Sciatic nerve (tissue), 2 donors: ENCODE measurements around the gene IL18BP. TPM values are rescaled to one million over a fixed set of nuclear protein-coding genes. Genes with fewer than 3 reads are reported as not detected.

Experiments used
- ATAC-seq: fragments of 200-7000 bp; cut with Tn5 transposase; one replicate; pipeline ENCODE4 v1.9.1; 2020; ENCODE audit warnings: mild to moderate bottlenecking, moderate library complexity
- DNase-seq: peaks from one replicate; pipeline ENCODE4 v3.0.0-alpha.2; 2020; ENCODE audit warnings: low spot score
- intact Hi-C: fragments of 100-400 bp; cut with DNase I; formaldehyde crosslinking; loops from one replicate; pipeline ENCODE4 v1.14.2; 2022
- total RNA-seq: library from RNA; stranded (reverse); fragmentation: NEBNext Ultra II Directional; extraction: Animal tissue kit (Norgen Biotek cat#: 25700); gene quantifications from one replicate; pipeline ENCODE4 v1.2.1, GENCODE V29; 2021
- donor health status: DM: no; HTN: no; CAD: no.
- donor health status: DM: no; HTN: no; CAD: no.

The IL18BP gene
- total RNA-seq, 1 donor from 2014 or later: 13.5 TPM

GRCh38 chr11:72007587-72007986 is 8.9 kb downstream of the IL18BP start:
- ATAC-seq (no peak), DNase-seq (no peak)
- intact Hi-C loops: no loop called here

GRCh38 chr11:72008728-72009127 is 10.0 kb downstream of the IL18BP start:
- no peak for DNase-seq
- no peak for ATAC-seq
- intact Hi-C loops: no loop called here

- DNase-seq: no peak
- intact Hi-C loops: no loop called here
- ATAC-seq: no peak
These were observed 10.4 kb downstream of the IL18BP start for GRCh38 chr11:72009156-72009555.

DNA sequence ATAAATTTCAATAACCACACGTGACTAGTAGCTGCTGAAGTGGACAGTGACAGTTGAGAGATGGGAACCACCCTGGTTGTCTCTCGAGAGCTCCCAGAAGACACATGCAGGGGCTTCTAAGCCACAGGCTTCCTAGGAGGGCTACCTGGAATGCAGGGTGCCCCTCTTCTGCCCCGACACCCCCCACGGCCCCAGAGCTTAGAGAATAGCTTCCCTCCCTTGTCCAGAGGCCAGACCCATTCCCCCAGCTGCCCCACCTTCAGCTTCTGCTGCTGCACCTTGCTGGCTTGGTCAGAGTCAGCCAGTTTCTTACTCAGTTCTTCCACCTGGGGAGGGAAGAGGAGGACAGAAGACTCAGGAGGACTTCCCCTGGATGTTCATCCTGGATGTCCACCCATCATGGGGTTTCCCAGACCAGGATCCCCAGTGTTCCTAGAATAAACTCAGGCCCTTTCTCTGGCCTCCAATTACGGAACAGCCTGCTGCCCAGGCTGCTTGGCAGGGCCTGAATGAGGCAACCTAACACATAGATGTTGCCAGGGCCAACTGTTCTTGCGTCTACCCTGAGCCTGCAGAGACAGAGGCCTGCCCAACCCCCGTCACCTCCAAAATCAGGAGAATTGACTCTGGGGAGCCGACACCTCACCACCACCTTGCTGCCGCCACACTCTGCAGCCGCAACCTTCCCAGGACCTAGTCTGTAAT is 12.0 kb downstream of the IL18BP start:
- no peak for ATAC-seq
- no peak for DNase-seq
- intact Hi-C loops: no loop called here

- intact Hi-C loops: no loop called here
- ATAC-seq (no peak), DNase-seq (no peak)
These were observed 13.5 kb downstream of the IL18BP start for GRCh38 chr11:72012091-72012630.

DNA sequence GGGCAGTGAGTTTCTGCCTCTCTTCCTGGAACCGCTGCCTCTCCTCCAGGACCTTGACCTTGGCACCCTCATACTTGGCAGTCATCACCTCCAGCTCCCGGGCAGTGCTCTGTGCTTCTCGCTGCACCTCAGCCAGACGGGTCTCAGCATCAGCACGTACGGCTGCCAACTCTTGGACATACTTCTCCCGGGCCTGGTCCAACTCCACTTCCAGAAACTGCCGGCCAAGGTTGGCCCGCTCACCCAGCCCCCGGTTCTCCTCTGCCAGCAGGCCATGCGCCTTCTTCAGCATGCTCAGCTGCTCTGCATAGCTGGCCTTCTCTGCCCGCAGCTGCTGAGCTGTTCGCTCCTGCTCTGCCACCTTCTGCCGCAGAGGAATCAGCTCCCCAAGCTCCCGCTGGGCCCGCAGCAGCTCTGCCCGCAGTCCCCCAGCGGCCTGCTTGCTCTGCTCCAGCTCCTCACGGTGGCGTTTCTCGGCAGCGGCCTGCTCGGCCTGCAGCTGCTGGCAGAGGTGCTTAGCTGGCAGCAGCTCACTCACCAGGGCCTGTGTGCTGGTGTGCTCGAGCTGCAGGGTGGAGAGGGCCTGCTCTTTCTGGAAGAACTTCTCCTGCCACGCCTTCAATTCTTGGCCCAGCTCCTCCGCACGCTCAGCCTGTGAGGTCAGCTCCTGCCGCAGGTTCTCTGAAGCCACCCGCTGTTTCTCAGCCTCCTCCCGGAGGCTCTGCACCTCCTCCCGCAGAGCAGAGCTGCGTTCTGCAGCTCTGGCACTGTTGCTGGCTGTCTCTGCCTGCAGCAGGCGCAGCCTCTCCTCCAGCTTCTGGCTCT is 14.4 kb downstream of the IL18BP start:
- DNase-seq: peak; percentile 74
- intact Hi-C loops: no loop called here

DNA sequence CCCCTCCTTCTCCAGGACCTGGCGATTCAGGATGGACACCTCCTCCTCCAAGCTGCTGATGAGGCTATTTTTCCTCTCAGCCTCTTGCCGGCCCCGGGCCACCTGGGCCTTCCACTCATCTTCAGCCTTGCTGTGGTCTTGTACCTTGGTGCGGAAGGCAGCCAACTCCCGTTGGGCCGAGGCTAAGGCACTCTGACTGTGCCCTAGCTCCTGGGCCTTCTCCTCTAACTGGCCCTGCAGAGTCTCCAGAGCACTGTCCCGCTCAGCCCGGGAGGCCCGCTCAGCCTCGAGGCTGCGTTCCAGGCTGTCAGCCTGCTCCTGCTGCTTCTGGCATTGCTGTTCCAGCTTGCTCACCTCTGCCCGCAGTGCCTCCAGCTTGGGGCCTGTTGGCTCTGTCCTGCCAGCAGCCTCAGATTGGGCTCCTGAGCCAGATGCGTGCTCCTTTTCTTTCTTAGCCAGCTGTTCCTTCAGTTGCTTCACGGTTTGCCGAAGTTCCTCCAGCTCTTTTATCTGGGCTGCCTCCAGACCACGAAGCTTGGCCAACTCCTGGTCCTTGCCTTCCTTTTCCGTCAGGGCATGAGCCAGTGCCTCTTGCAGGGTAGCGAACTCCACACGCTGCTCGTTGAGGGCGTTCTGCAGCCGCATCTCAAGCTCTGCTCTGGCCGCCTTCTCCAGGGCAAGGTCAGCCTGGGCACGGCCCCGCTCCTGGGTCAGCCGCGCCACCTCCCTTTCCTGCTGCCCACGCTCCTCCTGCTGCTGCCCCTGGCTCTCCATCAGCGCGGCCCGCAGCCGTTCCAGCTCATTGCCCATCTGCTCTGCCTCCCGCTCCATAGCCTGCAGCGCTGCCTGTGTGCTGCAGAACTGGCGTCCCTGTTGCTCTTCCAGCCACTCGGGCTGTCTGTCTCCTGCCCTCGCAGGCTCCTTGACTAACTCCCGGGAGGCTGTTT is 15.3 kb downstream of the IL18BP start:
- DNase-seq (no peak), ATAC-seq (peak; percentile 33)
- intact Hi-C loops: no loop called here

More for the DNA sequence above, 14.4 kb downstream of the IL18BP start:
- ATAC-seq: peak; percentile 88

DNA sequence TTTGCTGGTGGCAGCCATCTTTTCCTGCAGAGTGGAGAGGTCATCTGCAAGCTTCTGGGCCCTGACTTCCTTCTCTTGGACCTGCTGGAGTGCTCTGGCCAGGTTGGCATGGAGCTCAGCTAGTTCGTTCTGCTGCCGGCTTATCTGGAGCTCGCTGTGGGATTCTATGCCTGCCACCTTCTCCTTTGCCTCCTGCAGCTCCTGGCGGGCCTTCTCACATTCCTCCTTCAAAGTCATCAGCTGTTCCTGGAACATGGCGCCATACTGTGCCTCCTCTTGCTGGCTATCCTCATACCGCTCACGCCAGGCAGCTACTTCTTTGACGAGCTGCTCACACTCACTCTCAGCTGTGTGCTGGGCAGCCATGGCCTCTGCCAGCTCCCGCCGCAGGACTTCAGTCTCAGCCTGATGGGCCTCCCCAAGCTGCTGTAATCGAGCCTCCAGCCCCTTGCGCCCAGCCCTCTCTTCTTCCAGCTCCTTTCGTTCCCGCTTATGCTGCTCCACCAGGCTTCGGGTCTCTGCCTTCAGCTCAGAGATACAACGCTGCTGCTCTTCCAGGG is 16.1 kb downstream of the IL18BP start:
- ATAC-seq (no peak), DNase-seq (no peak)
- intact Hi-C loops: no loop called here

GRCh38 chr11:72015511-72016061 is 16.9 kb downstream of the IL18BP start:
- intact Hi-C loops: no loop called here
- no peak for DNase-seq
- ATAC-seq: no peak

DNA sequence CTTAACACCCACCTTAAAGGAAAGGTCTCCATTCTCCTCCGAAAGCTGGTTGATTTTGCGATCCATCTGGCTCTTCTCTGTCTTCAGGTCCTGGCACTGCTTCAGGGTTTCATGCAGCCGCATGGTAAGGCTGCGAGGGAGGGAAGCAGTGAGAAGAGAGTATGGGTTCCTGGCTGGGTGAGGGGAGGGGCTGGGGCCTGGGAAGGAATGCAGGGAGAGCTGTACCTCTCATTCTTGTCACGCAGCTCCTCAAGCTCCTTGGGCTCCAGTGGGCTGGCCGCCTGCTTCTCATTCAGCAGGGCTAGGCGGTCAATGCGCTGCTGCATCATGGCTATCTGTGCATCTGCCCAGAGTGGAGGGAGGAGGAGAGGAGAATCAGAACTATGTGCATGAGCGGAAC is 19.5 kb downstream of the IL18BP start:
- ATAC-seq (no peak), DNase-seq (no peak)
- intact Hi-C loops: no loop called here

GRCh38 chr11:72023335-72023734 is 24.6 kb downstream of the IL18BP start:
- intact Hi-C loops: no loop called here
- ATAC-seq (no peak), DNase-seq (no peak)

DNA sequence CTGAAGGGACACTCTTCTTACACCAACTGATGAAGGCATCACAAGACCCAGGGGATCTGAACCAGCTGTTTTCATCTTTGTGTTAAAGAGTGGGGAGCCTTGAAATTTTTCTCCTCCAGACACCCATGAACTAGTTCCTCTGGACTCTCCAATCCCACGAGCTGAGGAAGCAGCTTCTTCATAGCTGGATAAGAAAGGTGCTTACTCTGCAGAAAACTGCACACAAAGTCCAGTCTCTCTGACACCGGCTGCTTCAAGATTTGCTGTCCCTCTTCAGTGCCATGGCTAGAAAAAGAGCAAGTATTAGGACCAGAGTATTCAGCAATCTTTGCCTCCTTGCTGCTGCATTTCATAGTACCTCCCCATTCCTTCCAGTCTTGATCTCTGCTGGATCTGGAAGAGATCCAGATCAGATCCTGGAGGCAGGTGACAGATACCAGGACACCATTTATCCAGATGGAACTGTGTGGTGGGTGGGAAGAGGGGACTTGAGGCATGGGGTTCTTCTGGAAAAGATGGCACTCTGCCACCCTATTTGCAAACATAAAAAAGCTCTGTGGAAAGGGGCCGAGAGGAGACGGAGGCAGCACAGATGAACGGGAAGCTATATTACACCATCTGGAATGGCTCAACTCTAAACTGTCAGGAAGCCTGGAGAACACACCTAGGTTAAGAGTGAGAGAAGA is 25.5 kb downstream of the IL18BP start:
- intact Hi-C loops: no loop called here
- no peak for ATAC-seq
- no peak for DNase-seq

DNA sequence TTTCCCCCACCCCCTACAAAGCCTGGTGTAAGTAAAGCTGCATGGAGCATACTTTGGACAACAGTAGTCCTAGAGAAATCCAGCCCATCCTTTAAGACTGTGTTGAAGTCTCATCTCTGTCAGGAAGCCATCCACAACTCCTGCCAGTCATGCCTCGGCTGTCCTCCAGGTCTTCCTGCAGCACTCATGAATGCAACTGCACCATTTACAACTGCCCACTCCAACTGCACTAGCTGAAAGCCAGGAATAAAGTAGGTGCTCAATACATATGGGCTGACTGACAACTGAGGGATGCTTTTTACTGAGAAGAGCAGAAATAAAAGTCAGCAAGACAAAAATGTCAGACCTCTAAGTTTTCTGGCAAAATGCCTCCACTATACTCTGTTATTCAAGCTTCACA is 27.4 kb downstream of the IL18BP start:
- peak; percentile 20 for ATAC-seq
- intact Hi-C loops: loop anchor here (5.0 kb wide), 1 partner anchor 71 kb away; no protein-coding TSS in a partner anchor
- no peak for DNase-seq

DNA sequence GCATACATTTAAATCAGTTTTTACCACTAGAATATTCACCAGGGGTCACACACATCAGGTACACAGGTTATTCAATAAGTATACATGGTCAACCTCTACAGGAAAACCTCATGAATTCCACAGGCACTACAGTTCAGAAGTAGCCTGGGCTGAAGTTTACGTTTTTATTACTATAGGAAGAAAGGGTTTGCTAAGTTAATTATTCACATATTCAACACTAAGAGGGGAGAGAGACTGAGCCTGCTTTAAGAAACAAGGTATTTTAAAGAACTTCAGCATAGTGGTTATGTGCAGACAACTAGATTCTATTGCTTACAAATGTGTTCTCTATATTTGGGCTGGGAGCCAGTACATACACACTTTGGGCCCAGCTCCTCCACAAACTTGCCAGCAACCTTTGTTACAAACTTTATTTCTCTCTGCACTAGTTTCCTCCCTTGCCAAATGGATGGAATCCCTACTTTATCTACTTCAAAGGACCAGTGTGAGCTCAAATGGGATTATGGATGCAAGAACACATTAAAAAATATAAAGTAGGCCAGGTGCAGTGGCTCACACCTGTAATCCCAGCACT is 31.9 kb downstream of the IL18BP start:
- intact Hi-C loops: no loop called here
- ATAC-seq (no peak), DNase-seq (no peak)

DNA sequence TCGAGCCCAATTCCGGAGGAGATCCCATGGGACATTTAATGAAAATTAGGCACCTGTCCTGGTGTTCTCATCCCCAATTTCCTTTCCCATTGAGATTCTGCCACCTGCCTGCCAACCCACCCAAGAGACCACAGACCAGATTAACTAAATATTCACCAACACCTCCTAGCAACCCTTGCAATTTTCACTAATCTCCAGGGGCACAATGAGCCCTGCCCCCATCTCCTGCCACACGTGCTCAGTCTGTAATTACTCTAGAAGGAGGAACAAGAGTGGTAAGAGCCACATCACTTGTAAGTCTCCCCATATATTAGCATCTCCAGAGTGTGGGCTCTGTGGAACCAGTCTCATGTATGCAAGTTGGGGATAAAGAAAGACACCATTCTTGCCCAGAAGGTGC is 38.0 kb downstream of the IL18BP start:
- DNase-seq (no peak), ATAC-seq (no peak)
- intact Hi-C loops: no loop called here

- ATAC-seq: no peak
- intact Hi-C loops: no loop called here
- no peak for DNase-seq
These were observed 39.0 kb downstream of the IL18BP start for GRCh38 chr11:72037554-72038311.

GRCh38 chr11:72038491-72038890 is 39.8 kb downstream of the IL18BP start:
- intact Hi-C loops: no loop called here
- ATAC-seq (peak; percentile 73), DNase-seq (peak; percentile 78)
